ENCODE results near the gene GHR. TPM values are rescaled to one million over a fixed set of nuclear protein-coding genes. Genes with fewer than 3 reads are reported as not detected.

Gene GHR
- total and polyA plus RNA-seq, 4 experiments from 2014 or later, result not detected

GRCh38 chr5:42579320-42579719 is 156.1 kb downstream of the GHR start:
- CTCF ChIA-PET (ENCODE audit: partially characterized antibody), result interaction anchor here (1.4 kb wide), 1 partner anchor 12 kb away, joined by 4 read pairs; no protein-coding TSS in a partner anchor
- Histone ChIP-seq H3K27me3 (ENCODE audit: insufficient read depth, low read length) (peaks cover 7% of the 10 kb centered on the region), H3K9me3 (ENCODE audit: control insufficient read depth in 1 of 2, low read length in 2 of 2) (no peaks in the 10 kb centered on the region), H3K36me3 (ENCODE audit: insufficient read depth, low read length) (no peaks in the 10 kb centered on the region), H3K4me3 (ENCODE audit: low read length in 2 of 2) (no peak overlapping the region), H3K4me1 (ENCODE audit: insufficient read depth, low read length) (no peaks in the 10 kb centered on the region), H3K27ac (ENCODE audit: low read depth, low read length) (no peak overlapping the region)
- Mint-ChIP-seq H3K27ac (no peak overlapping the region), H3K36me3 (no peaks in the 10 kb centered on the region), H3K9me3 (no peaks in the 10 kb centered on the region), H3K4me1 (peaks cover 0 to 6% (median 2%) of the 10 kb centered on the region in 4 donors), H3K4me3 (no peak overlapping the region), H3K27me3 (peaks cover 8 to 10% of the 10 kb centered on the region in 2 donors)
- POLR2A ChIA-PET (ENCODE audit: partially characterized antibody), result no interaction called here
- no peak for DNase-seq
- intact Hi-C loops (cut with micrococcal nuclease), result no loop called here

- ChIA-PET POLR2A (ENCODE audit: partially characterized antibody) (no interaction called here), CTCF (ENCODE audit: partially characterized antibody) (interaction anchor here (1.2 to 5.5 kb wide), 7 partner anchors 9 to 183 kb away, joined by 3 to 31 read pairs (median 3); no protein-coding TSS in a partner anchor)
- peaks cover 9 to 10% of the 10 kb centered on the region in 2 donors for H3K27me3 Mint-ChIP-seq
- no peaks in the 10 kb centered on the region for H3K9me3 ChIP-seq (ENCODE audit: control insufficient read depth in 1 of 2, low read length in 2 of 2)
- no peak overlapping the region for H3K27ac Mint-ChIP-seq
- H3K4me3 Mint-ChIP-seq, result no peak overlapping the region
- DNase-seq, result no peak
- H3K4me1 Mint-ChIP-seq, result peaks cover 0 to 6% (median 2%) of the 10 kb centered on the region in 4 donors
- no peaks in the 10 kb centered on the region for H3K27me3 ChIP-seq (ENCODE audit: insufficient read depth, low read length)
- no peak overlapping the region for H3K4me3 ChIP-seq (ENCODE audit: low read length in 2 of 2)
- H3K27ac ChIP-seq (ENCODE audit: low read depth, low read length), result no peak overlapping the region
- H3K4me1 ChIP-seq (ENCODE audit: insufficient read depth, low read length), result no peaks in the 10 kb centered on the region
- no peaks in the 10 kb centered on the region for H3K9me3 Mint-ChIP-seq
- H3K36me3 Mint-ChIP-seq, result no peaks in the 10 kb centered on the region
- no peaks in the 10 kb centered on the region for H3K36me3 ChIP-seq (ENCODE audit: insufficient read depth, low read length)
- intact Hi-C loops (cut with micrococcal nuclease), result loop anchor here (2.0 kb wide), 1 partner anchor 725 kb away; no protein-coding TSS in a partner anchor
These were observed 158.6 kb downstream of the GHR start for GRCh38 chr5:42581845-42582244.

- Mint-ChIP-seq H3K4me3 (no peak overlapping the region), H3K4me1 (peaks cover 0 to 6% (median 2%) of the 10 kb centered on the region in 4 donors), H3K36me3 (no peaks in the 10 kb centered on the region), H3K9me3 (no peaks in the 10 kb centered on the region), H3K27me3 (peaks cover 7 to 9% of the 10 kb centered on the region in 2 donors), H3K27ac (no peak overlapping the region)
- peak in 1 of 5 donors; percentile 37 for DNase-seq
- ChIA-PET POLR2A (ENCODE audit: partially characterized antibody) (no interaction called here), CTCF (ENCODE audit: partially characterized antibody) (interaction anchor here (0.8 to 5.5 kb wide), 15 partner anchors 9 to 726 kb away, joined by 3 to 31 read pairs (median 3); no protein-coding TSS in a partner anchor)
- no peak overlapping the region for H3K27ac ChIP-seq (ENCODE audit: low read depth, low read length)
- no peaks in the 10 kb centered on the region for H3K4me1 ChIP-seq (ENCODE audit: insufficient read depth, low read length)
- H3K36me3 ChIP-seq (ENCODE audit: insufficient read depth, low read length), result no peaks in the 10 kb centered on the region
- intact Hi-C loops (cut with micrococcal nuclease), result loop anchor here (1.0 to 2.0 kb wide), 3 partner anchors 185 to 726 kb away; no protein-coding TSS in a partner anchor
- no peak overlapping the region for H3K4me3 ChIP-seq (ENCODE audit: low read length in 2 of 2)
- H3K27me3 ChIP-seq (ENCODE audit: insufficient read depth, low read length), result no peaks in the 10 kb centered on the region
- no peaks in the 10 kb centered on the region for H3K9me3 ChIP-seq (ENCODE audit: control insufficient read depth in 1 of 2, low read length in 2 of 2)
These were observed 159.5 kb downstream of the GHR start for GRCh38 chr5:42582723-42583122.

GRCh38 chr5:42583322-42583721 is 160.1 kb downstream of the GHR start:
- Histone ChIP-seq H3K4me3 (ENCODE audit: low read length in 2 of 2) (no peak overlapping the region), H3K27me3 (ENCODE audit: insufficient read depth, low read length) (no peaks in the 10 kb centered on the region), H3K4me1 (ENCODE audit: insufficient read depth, low read length) (no peaks in the 10 kb centered on the region), H3K27ac (ENCODE audit: low read depth, low read length) (no peak overlapping the region), H3K9me3 (ENCODE audit: control insufficient read depth in 1 of 2, low read length in 2 of 2) (no peaks in the 10 kb centered on the region), H3K36me3 (ENCODE audit: insufficient read depth, low read length) (no peaks in the 10 kb centered on the region)
- POLR2A ChIA-PET (ENCODE audit: partially characterized antibody), result no interaction called here
- CTCF ChIA-PET (ENCODE audit: partially characterized antibody), result interaction anchor here (0.6 to 5.5 kb wide), 15 partner anchors 8 to 726 kb away, joined by 3 to 31 read pairs (median 5); no protein-coding TSS in a partner anchor
- Mint-ChIP-seq H3K27me3 (peaks cover 9% of the 10 kb centered on the region in 2 donors), H3K4me1 (peaks cover 0 to 6% (median 2%) of the 10 kb centered on the region in 4 donors), H3K36me3 (no peaks in the 10 kb centered on the region), H3K27ac (peak overlapping the region in 1 of 7 donors; percentile 1), H3K9me3 (no peaks in the 10 kb centered on the region), H3K4me3 (no peak overlapping the region)
- intact Hi-C loops (cut with micrococcal nuclease), result loop anchor here (1.0 to 2.0 kb wide), 3 partner anchors 184 to 727 kb away; no protein-coding TSS in a partner anchor
- DNase-seq, result peak in 4 of 5 donors; percentile 22 to 36 (median 30)

GRCh38 chr5:42586625-42587024 is 163.4 kb downstream of the GHR start:
- DNase-seq, result no peak
- Histone ChIP-seq H3K4me1 (ENCODE audit: insufficient read depth, low read length) (no peaks in the 10 kb centered on the region), H3K4me3 (ENCODE audit: low read length in 2 of 2) (no peak overlapping the region), H3K36me3 (ENCODE audit: insufficient read depth, low read length) (no peaks in the 10 kb centered on the region), H3K9me3 (ENCODE audit: control insufficient read depth in 1 of 2, low read length in 2 of 2) (no peaks in the 10 kb centered on the region), H3K27me3 (ENCODE audit: insufficient read depth, low read length) (no peaks in the 10 kb centered on the region), H3K27ac (ENCODE audit: low read depth, low read length) (no peak overlapping the region)
- no peaks in the 10 kb centered on the region for H3K36me3 Mint-ChIP-seq
- intact Hi-C loops (cut with micrococcal nuclease), result no loop called here
- no peak overlapping the region for H3K27ac Mint-ChIP-seq
- H3K4me1 Mint-ChIP-seq, result peaks cover 0 to 6% (median 3%) of the 10 kb centered on the region in 4 donors
- ChIA-PET CTCF (ENCODE audit: partially characterized antibody) (interaction anchor here (1.4 to 5.5 kb wide), 2 partner anchors 9 to 14 kb away, joined by 5 to 31 read pairs; no protein-coding TSS in a partner anchor), POLR2A (ENCODE audit: partially characterized antibody) (no interaction called here)
- H3K27me3 Mint-ChIP-seq, result peaks cover 10 to 12% of the 10 kb centered on the region in 2 donors
- no peaks in the 10 kb centered on the region for H3K9me3 Mint-ChIP-seq
- H3K4me3 Mint-ChIP-seq, result no peak overlapping the region

- ChIA-PET POLR2A (ENCODE audit: partially characterized antibody) (no interaction called here), CTCF (ENCODE audit: partially characterized antibody) (interaction anchor here (1.4 to 5.5 kb wide), 3 partner anchors 9 to 15 kb away, joined by 3 to 31 read pairs (median 5); no protein-coding TSS in a partner anchor)
- DNase-seq, result no peak
- Histone ChIP-seq H3K36me3 (ENCODE audit: insufficient read depth, low read length) (no peaks in the 10 kb centered on the region), H3K9me3 (ENCODE audit: control insufficient read depth in 1 of 2, low read length in 2 of 2) (no peaks in the 10 kb centered on the region), H3K4me1 (ENCODE audit: insufficient read depth, low read length) (no peaks in the 10 kb centered on the region), H3K27ac (ENCODE audit: low read depth, low read length) (no peak overlapping the region), H3K4me3 (ENCODE audit: low read length in 2 of 2) (no peak overlapping the region), H3K27me3 (ENCODE audit: insufficient read depth, low read length) (no peaks in the 10 kb centered on the region)
- Mint-ChIP-seq H3K36me3 (no peaks in the 10 kb centered on the region), H3K4me3 (no peak overlapping the region), H3K27ac (no peak overlapping the region), H3K9me3 (no peaks in the 10 kb centered on the region), H3K27me3 (peaks cover 10 to 15% of the 10 kb centered on the region in 2 donors), H3K4me1 (peaks cover 0 to 6% (median 3%) of the 10 kb centered on the region in 4 donors)
- intact Hi-C loops (cut with micrococcal nuclease), result no loop called here
These were observed 164.0 kb downstream of the GHR start for GRCh38 chr5:42587096-42587723.

GRCh38 chr5:42590566-42590965 is 167.3 kb downstream of the GHR start:
- ChIA-PET CTCF (ENCODE audit: partially characterized antibody) (interaction anchor here (0.8 to 2.0 kb wide), 2 partner anchors 7 to 11 kb away, joined by 4 to 5 read pairs; no protein-coding TSS in a partner anchor), POLR2A (ENCODE audit: partially characterized antibody) (no interaction called here)
- intact Hi-C loops (cut with micrococcal nuclease), result no loop called here
- peaks cover 0 to 1% (median under 1%) of the 10 kb centered on the region in 4 donors for H3K4me1 Mint-ChIP-seq
- H3K4me3 Mint-ChIP-seq, result no peak overlapping the region
- H3K27ac ChIP-seq (ENCODE audit: low read depth, low read length), result no peak overlapping the region
- H3K36me3 Mint-ChIP-seq, result no peaks in the 10 kb centered on the region
- peaks cover 0 to 4% (median 0%) of the 10 kb centered on the region in 8 donors for H3K9me3 Mint-ChIP-seq
- no peaks in the 10 kb centered on the region for H3K9me3 ChIP-seq (ENCODE audit: control insufficient read depth in 1 of 2, low read length in 2 of 2)
- no peak overlapping the region for H3K27ac Mint-ChIP-seq
- no peak for DNase-seq
- H3K4me3 ChIP-seq (ENCODE audit: low read length in 2 of 2), result no peak overlapping the region
- no peaks in the 10 kb centered on the region for H3K36me3 ChIP-seq (ENCODE audit: insufficient read depth, low read length)
- no peaks in the 10 kb centered on the region for H3K27me3 ChIP-seq (ENCODE audit: insufficient read depth, low read length)
- H3K27me3 Mint-ChIP-seq, result peaks cover 6 to 18% of the 10 kb centered on the region in 2 donors
- no peaks in the 10 kb centered on the region for H3K4me1 ChIP-seq (ENCODE audit: insufficient read depth, low read length)

Data from CD4-positive, alpha-beta memory T cell (primary cell).